K562 treated with DMSO at 1 percent for 12 hours (cell line): Measurements from ENCODE around the gene HOXA10. TPM values are rescaled to one million over a fixed set of nuclear protein-coding genes. Genes with fewer than 3 reads are reported as not detected.

Experiments
- total RNA-seq: library from RNA; unstranded; fragments of 300-600 nt; gene quantifications from 2 replicates; pipeline ENCODE4 v1.2.3, GENCODE V29; 2022; ENCODE audit not compliant: insufficient read depth

The HOXA10 gene
- total RNA-seq = not detected in 2 replicates

GRCh38 chr7:27173956-27174873, at the start of gene HOXA10:
Gene HOXA10 (minus strand): TSS chr7:27174320. CDS start chr7:27174306, 14 bp downstream.

GRCh38 chr7:27199849-27200760, 26.0 kb upstream of the HOXA10 start, which contains the start of gene HOXA13:
Gene HOXA13 (minus strand): TSS chr7:27200091. CDS start chr7:27200077, 14 bp downstream.

GRCh38 chr7:27185013-27185853, 11.1 kb upstream of the HOXA10 start, which contains the start of gene HOXA11:
Gene HOXA11 (minus strand): TSS chr7:27185232. CDS start chr7:27185144, 88 bp downstream.

GRCh38 chr7:27165089-27165995, 8.8 kb downstream of the HOXA10 start, which contains the start of gene HOXA9:
Gene HOXA9 (minus strand): TSS chr7:27165537. CDS start chr7:27165457, 80 bp downstream.

GRCh38 chr7:27156508-27156898, 17.6 kb downstream of the HOXA10 start, which contains the start of gene HOXA7:
Gene HOXA7 (minus strand): TSS chr7:27156675. CDS start chr7:27156545, 130 bp downstream.

GRCh38 chr7:27151931-27152815, 21.9 kb downstream of the HOXA10 start, which contains the start of gene HOXA3:
Gene HOXA3 (minus strand): TSS chr7:27152583. CDS start chr7:27110640, 41,943 bp downstream.

GRCh38 chr7:27147199-27148030, 26.7 kb downstream of the HOXA10 start, which contains the start of gene HOXA6:
Gene HOXA6 (minus strand): TSS chr7:27147774. CDS start chr7:27147749, 25 bp downstream.

GRCh38 chr7:27143023-27143949, 30.8 kb downstream of the HOXA10 start, which contains the start of gene HOXA5:
Gene HOXA5 (minus strand): TSS chr7:27143681. CDS start chr7:27143607, 74 bp downstream.

GRCh38 chr7:27130540-27131389, 43.4 kb downstream of the HOXA10 start, which contains the start of gene HOXA4:
Gene HOXA4 (minus strand): TSS chr7:27130757. CDS start chr7:27130733, 24 bp downstream.

Other genes with a start within 250 kb of the HOXA10 start
- gene HOXA1, start 78.3 kb downstream of the HOXA10 start, total RNA-seq = not detected in 2 replicates
- gene HOXA2, start 71.6 kb downstream of the HOXA10 start, total RNA-seq = not detected in 2 replicates
- gene HOXA4, start 43.6 kb downstream of the HOXA10 start, total RNA-seq = not detected in 2 replicates
- not detected in 2 replicates for gene HOXA5, start 30.6 kb downstream of the HOXA10 start, total RNA-seq
- not detected in 2 replicates for gene HOXA6, start 26.5 kb downstream of the HOXA10 start, total RNA-seq
- not detected in 2 replicates for gene HOXA3, start 21.7 kb downstream of the HOXA10 start, total RNA-seq
- gene HOXA7, start 17.6 kb downstream of the HOXA10 start, total RNA-seq = not detected in 2 replicates
- not detected in 2 replicates for gene HOXA9, start 8.8 kb downstream of the HOXA10 start, total RNA-seq
- gene HOXA11, start 10.9 kb upstream of the HOXA10 start, total RNA-seq = not detected in 2 replicates
- not detected in 2 replicates for gene HOXA13, start 25.8 kb upstream of the HOXA10 start, total RNA-seq
- gene EVX1, start 68.5 kb upstream of the HOXA10 start, total RNA-seq = not detected in 2 replicates